GM06990 (cell line): Measurements from ENCODE around the gene PRTG.

ENCODE experiments used
- DNase-seq: peaks from one replicate; pipeline ENCODE4 v3.0.0-alpha.2; 2011; ENCODE audit not compliant: insufficient read length; ENCODE audit errors: extremely low read depth
- H3K27me3 ChIP-seq: replicated peaks from 2 replicates; pipeline ENCODE4 v1.6.0; 2011; ENCODE audit warnings: low read length; ENCODE audit not compliant: control insufficient read depth, insufficient read depth
- H3K36me3 ChIP-seq: 2 replicates; pipeline ENCODE4 v1.5.1; 2011; ENCODE audit warnings: low read length; ENCODE audit not compliant: control insufficient read depth, insufficient read depth
- H3K4me3 ChIP-seq: replicated peaks from 2 replicates; pipeline ENCODE4 v1.5.1; 2011; ENCODE audit warnings: low read depth, mild to moderate bottlenecking, control low read depth, low read length
- TF ChIP-seq, protein P1 (sequence below): IDR thresholded peaks from 2 replicates; pipeline ENCODE4 v1.5.1; 2011; ENCODE audit warnings: low read length, control low read depth, mild to moderate bottlenecking, inconsistent platforms; ENCODE audit not compliant: insufficient read depth, poor library complexity, severe bottlenecking

The PRTG gene

DNA sequence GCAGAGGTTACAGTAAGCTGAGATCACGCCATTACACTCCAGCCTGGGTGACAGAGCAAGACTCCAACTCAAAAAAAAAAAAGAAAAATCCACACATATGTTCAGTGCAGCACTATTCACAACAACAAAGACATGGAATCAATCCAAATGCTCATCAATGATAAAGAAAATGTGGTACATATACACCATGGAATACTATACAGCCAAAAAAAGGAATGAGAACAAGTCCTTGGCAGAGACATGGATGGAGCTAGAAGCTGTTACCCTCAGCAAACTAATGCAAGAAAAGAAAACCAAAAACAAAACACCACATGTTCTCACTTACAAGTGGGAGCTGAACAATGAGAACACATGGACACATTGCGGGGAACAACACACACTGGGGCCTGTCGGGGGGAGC, 180.4 kb downstream of the PRTG start:
- Histone ChIP-seq H3K27me3 (no peaks in the 10 kb centered on the region), H3K4me3 (no peak overlapping the region), H3K36me3 (no peaks in the 10 kb centered on the region)
- no peak for DNase-seq
- TF ChIP-seq, protein P1, sequence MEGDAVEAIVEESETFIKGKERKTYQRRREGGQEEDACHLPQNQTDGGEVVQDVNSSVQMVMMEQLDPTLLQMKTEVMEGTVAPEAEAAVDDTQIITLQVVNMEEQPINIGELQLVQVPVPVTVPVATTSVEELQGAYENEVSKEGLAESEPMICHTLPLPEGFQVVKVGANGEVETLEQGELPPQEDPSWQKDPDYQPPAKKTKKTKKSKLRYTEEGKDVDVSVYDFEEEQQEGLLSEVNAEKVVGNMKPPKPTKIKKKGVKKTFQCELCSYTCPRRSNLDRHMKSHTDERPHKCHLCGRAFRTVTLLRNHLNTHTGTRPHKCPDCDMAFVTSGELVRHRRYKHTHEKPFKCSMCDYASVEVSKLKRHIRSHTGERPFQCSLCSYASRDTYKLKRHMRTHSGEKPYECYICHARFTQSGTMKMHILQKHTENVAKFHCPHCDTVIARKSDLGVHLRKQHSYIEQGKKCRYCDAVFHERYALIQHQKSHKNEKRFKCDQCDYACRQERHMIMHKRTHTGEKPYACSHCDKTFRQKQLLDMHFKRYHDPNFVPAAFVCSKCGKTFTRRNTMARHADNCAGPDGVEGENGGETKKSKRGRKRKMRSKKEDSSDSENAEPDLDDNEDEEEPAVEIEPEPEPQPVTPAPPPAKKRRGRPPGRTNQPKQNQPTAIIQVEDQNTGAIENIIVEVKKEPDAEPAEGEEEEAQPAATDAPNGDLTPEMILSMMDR, result no peak
